ENCODE results near the gene WWOX.

- TF ChIP-seq, protein P1, sequence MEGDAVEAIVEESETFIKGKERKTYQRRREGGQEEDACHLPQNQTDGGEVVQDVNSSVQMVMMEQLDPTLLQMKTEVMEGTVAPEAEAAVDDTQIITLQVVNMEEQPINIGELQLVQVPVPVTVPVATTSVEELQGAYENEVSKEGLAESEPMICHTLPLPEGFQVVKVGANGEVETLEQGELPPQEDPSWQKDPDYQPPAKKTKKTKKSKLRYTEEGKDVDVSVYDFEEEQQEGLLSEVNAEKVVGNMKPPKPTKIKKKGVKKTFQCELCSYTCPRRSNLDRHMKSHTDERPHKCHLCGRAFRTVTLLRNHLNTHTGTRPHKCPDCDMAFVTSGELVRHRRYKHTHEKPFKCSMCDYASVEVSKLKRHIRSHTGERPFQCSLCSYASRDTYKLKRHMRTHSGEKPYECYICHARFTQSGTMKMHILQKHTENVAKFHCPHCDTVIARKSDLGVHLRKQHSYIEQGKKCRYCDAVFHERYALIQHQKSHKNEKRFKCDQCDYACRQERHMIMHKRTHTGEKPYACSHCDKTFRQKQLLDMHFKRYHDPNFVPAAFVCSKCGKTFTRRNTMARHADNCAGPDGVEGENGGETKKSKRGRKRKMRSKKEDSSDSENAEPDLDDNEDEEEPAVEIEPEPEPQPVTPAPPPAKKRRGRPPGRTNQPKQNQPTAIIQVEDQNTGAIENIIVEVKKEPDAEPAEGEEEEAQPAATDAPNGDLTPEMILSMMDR (IDR thresholded peaks at IDR 0.05): no peak
- TF ChIP-seq EP300 (IDR thresholded peaks at IDR 0.05): no peak
These were observed 389.6 kb downstream of the WWOX start for GRCh38 chr16:78489072-78489471.
